ENCODE results near the gene REXO4. TPM values are rescaled to one million over a fixed set of nuclear protein-coding genes. Genes with fewer than 3 reads are reported as not detected.

Gene REXO4
- polyA plus RNA-seq, 1 experiment = 24.0 TPM

- Histone ChIP-seq H3K27me3 (ENCODE audit: control insufficient read depth, insufficient read depth, low read length) (no peaks in the 10 kb centered on the region), H3K36me3 (ENCODE audit: control insufficient read depth, insufficient read depth, low read length) (no peaks in the 10 kb centered on the region), H3K4me3 (ENCODE audit: low read depth, low read length) (no peak overlapping the region)
- no peak for TF ChIP-seq CTCF (IDR thresholded peaks at IDR 0.05; ENCODE audit: insufficient read depth, low read depth, low read length)
- ChIA-PET POLR2A (no interaction called here), CTCF (interaction anchor here (1.1 kb wide), 1 partner anchor 21 kb away, joined by 3 read pairs; no protein-coding TSS in a partner anchor)
- DNase-seq (ENCODE audit: low read depth) = no peak
Measured at GRCh38 chr9:133384736-133385321, 33.0 kb downstream of the REXO4 start.

- no peaks in the 10 kb centered on the region for H3K27me3 ChIP-seq (ENCODE audit: control insufficient read depth, insufficient read depth, low read length)
- ChIA-PET POLR2A (no interaction called here), CTCF (no interaction called here)
Measured at GRCh38 chr9:133383438-133383837, 34.4 kb downstream of the REXO4 start.

GRCh38 chr9:133382507-133383141 lies 35.2 kb downstream of the REXO4 start:
- no peaks in the 10 kb centered on the region for H3K27me3 ChIP-seq (ENCODE audit: control insufficient read depth, insufficient read depth, low read length)
- CTCF ChIA-PET = no interaction called here
- H3K4me3 ChIP-seq (ENCODE audit: low read depth, low read length) = no peak overlapping the region
- POLR2A ChIA-PET = no interaction called here
- no peak for DNase-seq (ENCODE audit: low read depth)
- no peak for TF ChIP-seq CTCF (IDR thresholded peaks at IDR 0.05; ENCODE audit: insufficient read depth, low read depth, low read length)
- H3K36me3 ChIP-seq (ENCODE audit: control insufficient read depth, insufficient read depth, low read length) = no peaks in the 10 kb centered on the region

More at GRCh38 chr9:133383438-133383837, 34.4 kb downstream of the REXO4 start:
- DNase-seq (ENCODE audit: low read depth) = no peak
- Histone ChIP-seq H3K36me3 (ENCODE audit: control insufficient read depth, insufficient read depth, low read length) (no peaks in the 10 kb centered on the region), H3K4me3 (ENCODE audit: low read depth, low read length) (no peak overlapping the region)
- TF ChIP-seq CTCF (IDR thresholded peaks at IDR 0.05; ENCODE audit: insufficient read depth, low read depth, low read length) = no peak

GRCh38 chr9:133380734-133381133 lies 37.1 kb downstream of the REXO4 start:
- POLR2A ChIA-PET = interaction anchor here (0.6 kb wide), 1 partner anchor 79 kb away, joined by 3 read pairs; no protein-coding TSS in a partner anchor
- no peak for DNase-seq (ENCODE audit: low read depth)
- no peak overlapping the region for H3K4me3 ChIP-seq (ENCODE audit: low read depth, low read length)
- TF ChIP-seq CTCF (IDR thresholded peaks at IDR 0.05; ENCODE audit: insufficient read depth, low read depth, low read length) = no peak
- no peaks in the 10 kb centered on the region for H3K36me3 ChIP-seq (ENCODE audit: control insufficient read depth, insufficient read depth, low read length)
- CTCF ChIA-PET = interaction anchor here (0.6 to 1.6 kb wide), 2 partner anchors 15 to 71 kb away, joined by 3 read pairs; no protein-coding TSS in a partner anchor
- no peaks in the 10 kb centered on the region for H3K27me3 ChIP-seq (ENCODE audit: control insufficient read depth, insufficient read depth, low read length)

GRCh38 chr9:133379153-133380086 lies 38.4 kb downstream of the REXO4 start:
- ChIA-PET POLR2A (no interaction called here), CTCF (interaction anchor here (1.2 to 1.6 kb wide), 2 partner anchors 17 to 29 kb away, joined by 3 read pairs; no protein-coding TSS in a partner anchor)
- no peak for DNase-seq (ENCODE audit: low read depth)

More at GRCh38 chr9:133379153-133380086, 38.4 kb downstream of the REXO4 start:
- no peak for TF ChIP-seq CTCF (IDR thresholded peaks at IDR 0.05; ENCODE audit: insufficient read depth, low read depth, low read length)
- Histone ChIP-seq H3K4me3 (ENCODE audit: low read depth, low read length) (no peak overlapping the region), H3K36me3 (ENCODE audit: control insufficient read depth, insufficient read depth, low read length) (no peaks in the 10 kb centered on the region), H3K27me3 (ENCODE audit: control insufficient read depth, insufficient read depth, low read length) (no peaks in the 10 kb centered on the region)
